ENCODE measurements around the gene ETDC.
"Not testable (repeated sequence)": the region's sequence is repeated elsewhere in the genome, so short reads cannot be mapped to it uniquely, and the experiment has no call there.

ETDC gene

DNA sequence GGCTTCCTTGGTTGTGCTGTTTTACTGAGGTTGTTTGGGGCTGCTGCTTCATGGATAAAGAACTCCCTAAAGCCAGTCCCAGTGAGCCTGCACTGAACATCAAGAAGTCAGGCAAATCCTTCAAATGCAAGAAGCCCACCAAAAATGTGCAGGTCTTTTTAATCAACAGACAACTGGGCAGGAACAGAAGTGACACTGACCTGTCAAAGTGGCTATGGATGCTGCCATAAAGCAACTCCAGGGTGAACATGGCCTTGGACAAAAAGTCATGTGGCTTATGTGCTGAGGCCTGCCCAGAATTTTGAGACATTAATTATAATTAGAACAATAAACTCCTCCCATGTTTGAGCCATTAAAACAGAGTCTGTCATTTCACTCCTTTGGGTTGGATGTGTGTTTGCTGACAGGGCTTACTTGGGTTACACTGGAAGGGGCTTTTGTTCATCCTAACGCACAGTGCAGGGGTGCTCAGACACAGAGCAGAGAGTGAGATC, at the start of gene ETDC:
TSS of gene ETDC (plus strand) at position 51 of the 494 bp plus-strand sequence. CDS start at position 51, 0 bp downstream.
- DNase-seq, result no peak

DNA sequence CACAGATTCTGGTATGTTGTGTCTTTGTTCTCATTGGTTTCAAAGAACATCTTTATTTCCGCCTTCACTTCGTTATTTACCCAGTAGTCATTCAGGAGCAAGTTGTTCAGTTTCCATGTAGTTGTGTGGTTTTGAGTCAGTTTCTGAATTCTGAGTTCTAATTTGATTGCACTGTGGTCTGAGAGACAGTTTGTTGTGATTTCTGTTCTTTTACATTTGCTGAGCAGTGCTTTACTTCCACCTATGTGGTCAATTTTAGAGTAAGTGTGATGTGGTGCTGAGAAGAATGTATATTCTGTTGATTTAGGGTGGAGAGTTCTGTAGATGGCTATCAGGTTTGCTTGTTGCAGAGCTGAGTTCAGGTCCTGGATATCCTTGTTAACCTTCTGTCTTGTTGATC, 48.3 kb upstream of the ETDC start:
- DNase-seq, result not testable (repeated sequence)

DNA sequence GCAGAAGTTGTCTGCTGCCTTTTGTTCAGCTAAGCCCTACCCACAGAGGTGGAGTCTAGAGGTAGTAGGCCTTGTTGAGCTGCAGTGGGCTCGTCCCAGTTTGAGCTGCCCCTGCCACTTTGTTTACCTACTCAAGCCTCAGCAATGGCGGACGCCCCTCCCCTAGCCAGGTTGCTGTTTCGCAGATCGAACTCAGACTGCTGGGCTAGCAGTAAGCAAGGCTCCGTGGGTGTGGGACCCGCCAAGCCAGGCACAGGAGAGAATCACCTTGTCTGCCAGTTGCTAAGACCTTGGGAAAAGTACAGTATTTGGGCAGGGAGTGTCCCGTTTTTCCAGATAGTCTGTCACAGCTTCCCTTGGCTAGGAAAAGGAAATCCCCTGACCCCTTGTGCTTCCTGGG, 45.9 kb upstream of the ETDC start:
- DNase-seq, result not testable (repeated sequence)

DNA sequence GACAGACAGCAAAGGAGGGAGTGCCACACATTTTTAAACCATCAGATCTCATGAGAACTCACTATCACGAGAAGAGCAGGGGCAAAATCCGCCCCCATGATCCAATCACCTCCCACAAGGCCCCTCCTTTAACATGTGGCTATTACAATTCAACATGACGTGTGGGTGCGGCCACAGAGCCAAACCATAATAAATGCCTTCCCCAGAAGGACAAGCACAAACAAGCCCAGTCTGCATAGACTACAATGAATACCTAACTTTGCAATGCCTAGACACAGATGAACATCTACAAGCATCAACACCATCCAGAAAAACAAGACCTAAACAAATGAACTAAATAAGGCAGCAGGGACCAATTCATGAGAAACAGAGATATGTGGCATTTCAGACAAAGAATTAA, 45.1 kb upstream of the ETDC start:
- no peak for DNase-seq

DNA sequence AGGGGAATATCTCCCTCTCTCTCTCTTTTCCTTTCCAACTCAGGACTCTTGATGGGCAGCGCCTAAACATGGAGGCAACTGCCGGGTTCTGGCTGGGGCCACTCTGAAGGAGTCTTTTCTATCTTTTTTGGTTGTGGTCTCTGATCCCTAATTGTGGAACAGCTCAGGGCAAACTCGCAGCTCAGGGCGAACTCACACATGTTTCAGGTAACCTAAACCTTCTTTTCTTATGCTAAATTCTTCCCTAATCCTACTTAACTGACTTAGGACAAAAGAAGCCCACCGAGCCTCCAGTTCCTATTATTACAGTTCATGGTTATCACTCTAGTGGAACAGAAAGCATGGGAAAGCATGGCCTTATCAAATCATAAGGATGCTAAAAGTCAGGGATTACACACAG, 36.1 kb upstream of the ETDC start:
- no peak for DNase-seq

DNA sequence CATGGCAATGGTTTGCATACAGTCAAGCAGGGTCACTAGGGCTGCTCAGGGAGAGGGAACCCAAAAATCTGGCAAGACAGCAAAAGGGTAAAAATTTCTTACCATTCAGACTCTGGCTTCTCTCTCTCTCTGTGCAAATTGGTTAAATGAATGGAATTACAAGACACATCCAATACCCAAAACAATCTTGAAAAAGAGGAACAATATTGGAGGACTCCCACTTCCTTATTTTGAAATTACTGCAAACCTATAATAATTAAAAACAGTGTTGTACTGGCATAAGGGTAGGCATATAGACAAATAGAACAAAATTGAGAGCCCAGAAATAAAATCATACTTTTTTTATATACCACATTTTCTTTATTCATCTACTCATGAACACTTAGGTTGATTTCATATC, 33.3 kb upstream of the ETDC start:
- no peak for DNase-seq

DNA sequence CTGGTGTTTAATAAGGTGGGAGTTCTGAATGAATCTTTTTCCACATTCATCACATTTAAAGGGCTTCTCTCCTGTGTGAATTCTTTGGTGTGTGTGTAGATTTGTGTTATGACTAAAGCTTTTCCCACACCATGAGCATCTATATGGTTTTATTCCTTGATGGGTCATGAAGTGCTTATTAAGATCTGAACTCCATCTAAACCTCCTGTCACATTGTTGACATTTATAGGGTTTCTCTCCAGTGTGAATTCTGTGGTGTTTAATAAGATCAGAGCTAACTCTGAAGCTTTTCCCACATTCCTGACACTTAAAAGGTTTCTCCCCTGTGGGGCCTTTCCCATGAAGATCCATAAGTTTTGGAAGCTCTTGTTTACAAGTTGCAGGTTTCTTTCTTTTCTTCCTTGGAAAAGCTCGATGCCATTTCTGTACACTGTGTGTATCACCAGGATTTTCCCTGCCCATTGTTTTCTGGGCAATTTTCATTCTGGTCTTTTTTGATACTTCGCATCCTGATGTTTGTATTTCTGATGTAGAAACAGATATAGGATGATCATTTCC, 21.9 kb upstream of the ETDC start:
- DNase-seq, result no peak

DNA sequence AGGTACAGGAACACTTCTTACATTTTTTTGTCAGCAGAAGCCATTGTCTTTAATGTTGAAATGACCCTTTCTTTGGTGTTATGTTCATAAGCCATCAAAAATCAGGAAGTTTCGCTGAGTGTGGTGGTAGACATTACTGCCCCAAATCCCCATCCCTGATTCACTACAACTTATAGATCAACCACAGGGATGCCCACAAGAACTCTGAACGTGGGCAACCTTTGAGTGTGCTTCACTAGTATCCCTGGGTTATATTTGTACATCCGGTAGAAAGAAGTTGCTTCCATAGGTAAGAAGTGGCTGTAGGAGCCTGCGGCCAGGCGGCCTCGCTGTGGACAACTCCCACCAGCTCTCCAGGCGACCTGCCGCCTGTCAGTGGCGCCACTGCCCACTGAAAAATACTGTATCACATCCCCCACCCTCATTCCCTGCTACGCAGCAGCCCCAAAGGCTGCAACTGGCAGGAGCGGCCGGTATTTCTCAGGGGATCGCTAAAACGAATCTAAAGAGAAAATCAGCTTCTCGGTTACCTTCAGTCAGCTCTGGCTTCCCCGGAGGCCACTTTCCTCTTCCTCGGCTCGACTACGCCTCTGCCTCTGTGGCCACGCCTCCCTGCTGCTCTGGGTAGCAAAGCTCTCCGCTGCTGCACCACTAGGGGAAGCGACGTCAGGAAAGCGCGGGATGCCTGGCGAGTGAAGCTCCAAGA, 13.9 kb upstream of the ETDC start:
- DNase-seq, result no peak

DNA sequence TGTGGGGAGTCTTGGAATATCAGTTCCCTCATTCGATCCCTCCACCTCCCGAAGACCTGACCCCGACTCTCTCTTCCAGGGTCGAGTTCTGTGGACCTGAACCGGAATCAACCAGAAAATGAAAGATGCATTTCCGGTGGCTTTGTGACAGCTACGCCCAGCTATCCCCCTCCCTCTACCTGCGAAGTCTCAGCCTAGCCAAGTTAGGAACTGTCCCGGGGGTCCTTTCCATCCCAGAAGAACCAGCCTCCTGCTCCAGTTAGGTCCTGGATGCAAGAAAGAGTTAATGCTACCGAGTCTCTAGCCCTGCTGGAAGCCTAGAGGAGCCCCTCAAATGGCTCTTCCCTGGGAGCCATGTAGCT, 13.4 kb upstream of the ETDC start:
- no peak for DNase-seq

DNA sequence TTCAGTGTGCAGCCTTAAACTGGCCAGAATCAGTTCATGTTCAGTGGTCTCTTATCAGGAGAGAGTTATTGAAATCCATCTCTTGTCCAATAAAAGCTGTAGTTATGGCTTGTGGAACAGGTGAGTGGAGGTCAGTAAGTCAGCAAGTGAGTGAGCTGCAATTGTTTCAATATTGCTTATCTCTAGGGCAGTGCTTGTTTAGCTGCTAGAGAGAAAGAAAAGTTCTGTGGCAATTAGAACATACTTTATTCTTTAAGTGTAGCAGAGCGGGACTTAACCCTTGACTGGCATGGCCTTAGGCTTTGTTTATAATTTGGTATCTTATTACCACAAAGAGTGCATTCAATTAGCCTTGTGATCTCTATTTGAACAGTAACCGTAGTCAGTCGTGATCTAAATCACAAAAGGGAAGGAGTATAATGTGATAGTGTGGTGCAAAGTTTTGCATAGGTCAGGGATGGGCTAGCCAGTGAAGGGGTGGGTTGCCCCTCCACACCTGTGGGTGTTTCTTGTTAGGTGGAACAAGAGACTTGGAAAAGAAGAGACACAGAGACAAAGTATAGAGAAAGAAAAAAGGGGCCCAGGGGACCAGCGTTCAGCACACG, 6.9 kb upstream of the ETDC start:
- DNase-seq, result no peak

DNA sequence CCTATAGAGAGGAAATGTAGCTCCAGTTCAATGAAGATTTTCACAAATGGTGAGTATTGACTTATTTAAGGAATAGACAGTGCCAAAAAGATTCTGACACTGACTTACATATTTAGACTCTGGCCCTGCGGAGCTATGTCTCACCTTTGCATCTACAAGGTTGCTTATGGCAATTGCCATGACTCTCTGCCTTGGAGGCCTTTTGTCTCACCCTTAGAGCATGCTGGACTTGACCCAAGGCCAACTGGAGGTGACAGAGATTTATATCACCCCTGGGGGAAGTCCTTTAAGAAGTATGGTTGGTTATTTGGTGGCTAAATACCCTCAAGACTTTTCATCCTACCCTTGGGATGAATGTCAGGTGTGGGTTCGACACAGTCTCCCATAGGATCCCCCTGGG, 4.5 kb upstream of the ETDC start:
- DNase-seq, result no peak

DNA sequence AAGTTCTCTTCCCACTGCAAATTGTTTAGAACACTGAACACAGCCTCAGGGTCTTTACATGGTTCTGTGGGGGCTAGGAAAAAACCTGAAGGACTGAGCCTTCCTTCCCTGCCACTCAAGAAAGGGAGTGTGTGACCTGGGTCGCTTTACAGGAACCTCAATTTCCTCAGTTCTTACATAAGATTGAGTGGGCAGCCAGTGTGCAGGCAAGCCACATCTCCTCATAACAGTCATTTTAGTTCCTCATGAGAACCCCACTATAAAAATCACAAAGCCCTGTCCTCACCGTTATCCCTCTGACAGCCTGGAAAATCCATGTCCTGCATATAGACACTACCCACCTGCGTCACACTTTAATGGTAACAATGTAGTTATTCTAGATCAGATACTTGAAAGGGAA, 2.1 kb upstream of the ETDC start:
- no peak for DNase-seq

DNA sequence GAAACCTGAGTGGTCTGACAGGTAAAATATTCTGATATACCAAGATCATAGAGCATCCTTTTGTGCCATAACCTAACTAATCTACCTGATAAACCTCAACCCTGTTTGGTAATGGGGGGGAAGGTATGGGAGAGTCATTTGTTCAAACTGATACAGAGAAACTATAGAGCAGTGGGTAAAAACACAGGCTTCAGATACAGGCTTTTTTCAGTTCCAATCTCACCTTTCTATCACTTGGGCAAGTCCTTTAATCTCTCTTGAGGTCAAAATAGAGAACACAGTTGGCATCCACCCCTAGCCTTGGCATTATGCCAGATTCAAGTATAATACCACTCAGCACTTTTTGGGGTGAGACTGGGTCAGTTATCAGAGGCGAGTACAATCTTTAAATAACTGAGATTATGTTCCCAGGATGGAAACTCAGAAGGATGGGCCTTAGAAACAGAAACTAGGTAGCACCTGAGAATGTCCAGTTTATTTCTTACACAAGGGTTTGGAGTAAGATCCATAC, 880 bp upstream of the ETDC start:
- no peak for DNase-seq

DNA sequence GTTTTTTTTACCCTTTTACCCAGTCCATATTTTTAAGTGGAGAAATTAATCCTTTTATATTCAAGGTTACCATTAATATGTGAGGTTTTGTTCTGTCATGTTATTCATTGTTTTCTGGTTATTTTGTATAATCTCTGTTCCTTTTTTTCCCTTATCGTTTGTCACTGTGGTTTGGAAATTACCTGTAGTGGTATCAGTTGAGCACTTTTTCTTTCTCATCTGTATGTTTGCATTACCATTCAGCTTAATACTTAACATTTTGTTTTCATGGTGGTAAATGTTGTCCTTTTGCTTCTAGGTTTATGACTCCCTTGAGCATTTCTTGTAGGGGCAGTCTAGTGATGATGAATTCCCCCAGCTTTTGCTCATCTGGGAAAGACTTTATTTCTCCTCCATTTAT, 6.6 kb downstream of the ETDC start:
- DNase-seq, result no peak

DNA sequence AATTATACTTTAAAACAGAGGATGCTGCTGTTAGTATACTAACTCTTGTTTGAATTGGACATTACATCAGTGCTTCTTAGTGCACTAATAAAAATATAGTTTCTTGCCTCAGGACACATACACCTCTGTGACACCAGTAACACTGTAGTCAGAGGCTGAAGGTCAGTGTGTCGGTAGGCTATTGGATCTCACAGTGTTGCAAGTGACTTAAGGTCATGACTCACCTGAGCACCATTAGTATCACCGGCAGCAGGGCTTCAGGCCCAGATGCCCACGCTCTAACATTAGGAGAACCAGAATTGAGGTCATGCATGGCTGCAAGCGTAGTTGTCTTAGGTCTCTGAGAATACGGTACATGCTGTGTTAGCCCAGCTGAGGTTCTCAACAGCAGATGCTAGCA, 15.2 kb downstream of the ETDC start:
- no peak for DNase-seq

DNA sequence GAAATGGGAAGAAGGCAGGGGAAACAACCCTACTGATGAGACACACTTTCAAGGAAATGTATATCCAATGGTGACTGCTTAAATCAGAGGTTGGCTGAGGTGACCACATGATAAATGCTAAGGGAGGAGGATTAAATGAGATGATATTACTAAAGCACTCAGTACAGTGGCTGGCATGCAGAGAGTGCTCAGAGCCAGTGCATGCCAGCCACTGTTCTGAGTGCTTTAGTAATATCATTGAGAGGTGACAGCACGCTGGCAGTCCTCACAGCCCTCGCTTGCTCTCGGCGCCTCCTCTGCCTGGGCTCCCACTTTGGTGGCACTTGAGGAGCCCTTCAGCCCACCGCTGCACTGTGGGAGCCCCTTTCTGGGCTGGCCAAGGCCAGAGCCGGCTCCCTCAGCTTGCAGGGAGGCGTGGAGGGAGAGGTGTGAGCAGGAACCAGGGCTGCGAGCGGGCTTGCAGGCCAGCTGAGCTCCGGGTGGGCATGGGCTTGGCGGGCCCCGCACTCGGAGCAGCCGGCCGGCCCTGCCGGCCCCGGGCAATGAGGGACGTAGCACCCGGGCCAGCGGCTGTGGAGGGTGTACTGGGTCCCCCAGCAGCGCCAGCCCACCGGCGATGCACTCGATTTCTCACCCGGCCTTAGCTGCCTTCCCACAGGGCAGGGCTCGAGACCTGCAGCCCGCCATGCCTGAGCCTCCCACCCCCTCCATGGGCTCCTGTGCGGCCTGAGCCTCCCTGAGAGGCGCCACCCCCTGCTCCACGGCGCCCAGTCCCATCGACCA, 15.9 kb downstream of the ETDC start:
- not testable (repeated sequence) for DNase-seq

DNA sequence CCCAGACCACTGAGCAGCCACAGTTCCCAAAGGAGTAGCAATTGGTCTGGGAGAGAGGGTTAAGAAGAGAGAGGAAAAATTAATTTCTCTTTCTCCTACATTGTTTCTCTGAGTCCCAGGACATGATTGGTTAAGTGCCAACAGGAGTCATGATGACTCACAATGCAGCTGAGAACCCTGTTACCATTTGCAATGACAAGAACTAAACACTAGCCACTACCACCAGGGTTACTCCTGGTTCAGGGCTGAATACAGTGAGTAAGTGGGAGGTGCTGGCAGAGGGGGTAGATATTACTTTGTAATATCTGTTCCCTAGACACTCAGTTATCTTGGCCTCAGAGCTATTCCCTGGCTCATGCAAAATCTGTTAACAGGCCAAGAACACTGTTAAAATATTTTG, 18.0 kb downstream of the ETDC start:
- no peak for DNase-seq

DNA sequence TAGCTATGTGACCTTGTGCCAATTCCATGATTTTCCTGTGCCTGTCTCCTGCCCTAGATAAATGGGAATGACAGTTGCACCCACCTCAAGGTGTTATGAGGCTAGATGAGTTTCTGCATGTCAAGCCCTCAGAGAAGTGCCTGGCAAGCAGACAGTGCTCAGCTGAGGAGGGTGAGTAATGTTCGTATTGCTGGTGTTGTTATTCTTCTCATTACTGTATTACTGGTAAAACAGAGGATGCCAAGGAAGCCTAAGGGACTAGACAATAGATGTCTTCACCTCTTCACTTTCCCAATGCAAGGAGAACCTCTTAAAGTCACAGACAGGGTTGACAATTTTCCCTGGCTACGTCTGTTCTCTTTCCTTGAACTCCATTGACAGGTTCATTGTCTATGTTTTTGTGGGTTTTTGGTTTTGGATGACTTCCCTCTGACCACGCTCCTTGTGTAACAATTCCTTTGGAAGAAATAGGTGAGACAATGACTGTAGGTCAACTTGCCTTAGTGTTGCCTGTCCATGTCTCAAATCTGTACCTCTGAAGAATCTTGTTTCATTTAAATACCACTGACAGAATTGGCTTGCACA, 19.2 kb downstream of the ETDC start:
- DNase-seq, result no peak

DNA sequence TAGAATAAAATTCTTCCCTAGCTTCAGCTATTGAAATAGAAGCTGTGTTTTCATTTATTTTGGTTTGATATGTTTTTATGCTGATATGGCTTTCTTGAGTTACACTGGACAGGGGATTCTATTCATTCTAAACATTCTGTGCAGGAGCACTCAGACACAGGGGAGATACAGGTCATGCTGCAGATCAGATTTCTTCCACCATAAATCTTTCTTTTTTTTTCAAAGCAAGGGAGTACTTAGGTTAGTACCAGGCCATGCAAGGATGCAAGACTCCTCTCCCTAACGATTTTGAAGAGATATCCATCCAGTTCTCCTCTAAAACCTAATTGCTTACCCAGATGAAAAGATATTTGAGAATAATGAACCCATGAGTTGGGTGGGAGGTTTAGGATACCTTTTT, 21.4 kb downstream of the ETDC start:
- DNase-seq, result no peak

DNA sequence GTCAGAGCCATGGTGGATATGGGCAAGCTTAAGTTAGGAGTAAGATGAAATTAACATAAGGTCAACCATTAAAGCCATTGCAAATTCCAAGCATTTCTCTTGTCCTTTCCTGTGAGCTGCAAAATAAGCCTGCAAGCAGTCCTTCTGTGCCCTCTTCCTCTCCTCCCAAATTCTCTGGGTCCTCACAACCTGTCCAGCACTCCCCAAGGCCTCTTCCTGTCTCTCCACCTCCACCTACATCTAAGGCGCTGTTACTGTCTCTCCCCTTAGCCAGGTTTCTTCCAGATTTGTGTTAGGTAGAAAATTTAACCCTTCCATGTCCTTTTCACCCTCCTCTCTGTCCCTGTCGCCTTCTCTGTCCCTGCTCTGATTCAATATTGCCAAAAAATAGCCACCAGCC, 22.2 kb downstream of the ETDC start:
- DNase-seq, result no peak

DNA sequence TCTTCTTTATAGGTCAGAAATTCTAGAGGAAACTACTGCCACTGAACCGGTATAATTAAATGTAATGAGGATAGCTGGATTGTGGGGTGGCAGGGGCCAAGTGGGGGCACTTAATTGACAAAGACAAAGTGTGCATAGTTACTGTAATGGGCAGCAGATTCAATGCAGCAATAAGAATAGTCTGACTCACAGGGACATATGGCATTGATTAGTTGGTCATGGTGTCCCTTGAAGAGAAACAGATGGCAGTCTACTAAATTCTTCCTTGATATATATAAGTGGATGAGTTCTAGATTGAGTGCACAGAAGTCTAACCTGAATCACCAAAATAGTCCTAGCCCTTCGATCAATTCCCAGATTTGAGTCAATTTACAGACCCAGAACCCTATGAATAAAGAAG, 31.6 kb downstream of the ETDC start:
- no peak for DNase-seq

DNA sequence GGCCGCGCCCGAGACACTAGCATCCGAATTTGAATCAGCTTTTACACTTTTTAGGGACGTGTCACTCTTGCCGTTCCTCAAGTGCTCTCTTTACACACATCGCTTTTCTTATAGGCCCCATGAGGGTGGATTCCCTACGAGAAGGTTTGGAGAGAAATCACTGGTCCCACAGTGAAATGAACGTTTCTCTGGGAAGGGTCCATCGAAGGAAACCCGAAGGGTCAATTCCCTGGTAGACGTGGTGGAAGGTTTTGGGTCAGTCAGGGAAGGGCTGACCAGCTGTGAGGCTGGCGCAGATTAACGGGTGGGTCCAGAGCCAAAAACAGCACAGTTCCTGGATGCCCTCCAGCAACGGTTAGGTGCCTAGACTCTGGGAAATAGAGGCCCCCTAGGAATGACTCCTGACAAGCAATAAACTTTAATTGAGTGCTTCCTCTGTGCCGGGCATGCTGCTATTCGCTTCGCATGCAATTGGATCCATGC, 35.9 kb downstream of the ETDC start:
- DNase-seq, result peak; percentile 16

DNA sequence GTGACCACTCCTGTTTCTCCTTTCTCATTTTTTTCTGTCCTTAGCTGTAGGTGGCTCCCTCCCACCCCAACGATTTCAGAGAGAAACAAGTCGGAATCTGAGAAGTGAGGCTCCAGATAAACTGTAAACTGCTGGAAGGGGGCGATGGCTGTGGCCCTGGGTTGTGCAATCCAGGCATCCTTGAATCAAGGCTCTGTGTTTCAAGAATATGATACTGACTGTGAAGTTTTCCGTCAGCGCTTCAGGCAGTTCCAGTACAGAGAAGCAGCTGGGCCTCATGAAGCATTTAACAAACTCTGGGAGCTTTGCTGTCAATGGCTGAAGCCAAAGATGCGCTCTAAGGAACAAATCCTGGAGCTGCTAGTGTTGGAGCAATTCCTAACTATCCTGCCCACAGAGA, 37.7 kb downstream of the ETDC start:
- DNase-seq, result no peak
